Trophoblast cell (in vitro differentiated cells and primary cell): ENCODE data around the gene RAB6B.

ENCODE experiments used
- DNase-seq, 2 donors: peaks; one replicate each; pipeline ENCODE4 v3.0.0-alpha.2; 2016
- H2AFZ ChIP-seq: 2 replicates; pipeline ENCODE4 v1.6.1; 2013; ENCODE audit warnings: low read length, moderate library complexity, mild to moderate bottlenecking; ENCODE audit not compliant: insufficient read depth, poor library complexity
- H2AK5ac ChIP-seq: 2 replicates; pipeline ENCODE4 v1.6.1; 2013; ENCODE audit warnings: mild to moderate bottlenecking, low read length
- H2BK120ac ChIP-seq: 2 replicates; pipeline ENCODE4 v1.6.1; 2013; ENCODE audit warnings: low read length, mild to moderate bottlenecking, moderate library complexity; ENCODE audit not compliant: insufficient read depth, poor library complexity
- H2BK12ac ChIP-seq: 2 replicates; pipeline ENCODE4 v1.6.1; 2013; ENCODE audit warnings: mild to moderate bottlenecking, low read length, moderate library complexity
- H2BK5ac ChIP-seq: 2 replicates; pipeline ENCODE4 v1.6.1; 2013; ENCODE audit warnings: low read length, low read depth, moderate library complexity, mild to moderate bottlenecking; ENCODE audit not compliant: poor library complexity
- H3K14ac ChIP-seq: 2 replicates; pipeline ENCODE4 v1.6.1; 2013; ENCODE audit warnings: mild to moderate bottlenecking, low read length
- H3K18ac ChIP-seq: 2 replicates; pipeline ENCODE4 v1.6.1; 2013; ENCODE audit warnings: mild to moderate bottlenecking, low read length
- H3K23ac ChIP-seq: 2 replicates; pipeline ENCODE4 v1.6.1; 2013; ENCODE audit warnings: low read length
- H3K27ac ChIP-seq: 2 replicates; pipeline ENCODE4 v1.5.1; 2013; ENCODE audit warnings: low read depth, mild to moderate bottlenecking, inconsistent platforms, low read length, moderate library complexity
- H3K27me3 ChIP-seq: 2 replicates; pipeline ENCODE4 v1.6.1; 2013; ENCODE audit warnings: inconsistent platforms, mild to moderate bottlenecking, low read length, moderate library complexity; ENCODE audit not compliant: insufficient read depth
- H3K36me3 ChIP-seq, 2 experiments: 1 replicate in 1 of 2; 2 replicates in 1 of 2; pipeline ENCODE4 v1.6.1; 2013; ENCODE audit warnings: low read length in 2 of 2, mild to moderate bottlenecking in 2 of 2, moderate library complexity in 1 of 2; ENCODE audit not compliant: insufficient read depth in 2 of 2, control insufficient read depth in 1 of 2
- H3K4ac ChIP-seq: 2 replicates; pipeline ENCODE4 v1.6.1; 2013; ENCODE audit warnings: low read depth, mild to moderate bottlenecking, low read length, moderate library complexity
- H3K4me1 ChIP-seq, 2 experiments: 1 replicate in 1 of 2; 2 replicates in 1 of 2; pipeline ENCODE4 v1.6.1; 2013; ENCODE audit warnings: low read length in 2 of 2, mild to moderate bottlenecking in 2 of 2, moderate library complexity in 1 of 2; ENCODE audit not compliant: insufficient read depth in 2 of 2, control insufficient read depth in 1 of 2
- H3K4me2 ChIP-seq: 2 replicates; pipeline ENCODE4 v1.6.1; 2013; ENCODE audit warnings: inconsistent platforms, mild to moderate bottlenecking, low read length, moderate library complexity
- H3K4me3 ChIP-seq: 2 replicates; pipeline ENCODE4 v1.5.1; 2013; ENCODE audit warnings: mild to moderate bottlenecking, low read depth, low read length, inconsistent platforms
- H3K79me1 ChIP-seq: one replicate; pipeline ENCODE4 v1.6.1; 2013; ENCODE audit warnings: low read length
- H3K79me2 ChIP-seq: 2 replicates; pipeline ENCODE4 v1.6.1; 2013; ENCODE audit warnings: low read length, mild to moderate bottlenecking; ENCODE audit not compliant: control insufficient read depth, insufficient read depth, poor library complexity
- H3K9ac ChIP-seq: 2 replicates; pipeline ENCODE4 v1.6.1; 2013; ENCODE audit warnings: mild to moderate bottlenecking, low read length
- H3K9me3 ChIP-seq: 2 replicates; pipeline ENCODE4 v1.6.1; 2013; ENCODE audit warnings: low read depth, mild to moderate bottlenecking, control low read depth, inconsistent platforms, low read length; ENCODE audit not compliant: insufficient read depth
- H4K12ac ChIP-seq: 2 replicates; pipeline ENCODE4 v1.6.1; 2013; ENCODE audit warnings: low read depth, mild to moderate bottlenecking, low read length, moderate library complexity
- H4K8ac ChIP-seq: 2 replicates; pipeline ENCODE4 v1.6.1; 2013; ENCODE audit warnings: low read depth, mild to moderate bottlenecking, low read length, moderate library complexity
- H4K91ac ChIP-seq: one replicate; pipeline ENCODE4 v1.6.1; 2013; ENCODE audit warnings: low read depth, mild to moderate bottlenecking, low read length, moderate library complexity
- WGBS: extraction: QIAGEN DNeasy Blood & Tissue Kit; methylation state at CpG from one replicate; pipeline ENCODE4 v1.1.7; 2013; ENCODE audit warnings: missing lambda C conversion rate; ENCODE audit not compliant: insufficient read length, insufficient coverage; ENCODE audit errors: extremely low coverage; 5-methylcytosine and 5-hydroxymethylcytosine counted together

Gene RAB6B

DNA sequence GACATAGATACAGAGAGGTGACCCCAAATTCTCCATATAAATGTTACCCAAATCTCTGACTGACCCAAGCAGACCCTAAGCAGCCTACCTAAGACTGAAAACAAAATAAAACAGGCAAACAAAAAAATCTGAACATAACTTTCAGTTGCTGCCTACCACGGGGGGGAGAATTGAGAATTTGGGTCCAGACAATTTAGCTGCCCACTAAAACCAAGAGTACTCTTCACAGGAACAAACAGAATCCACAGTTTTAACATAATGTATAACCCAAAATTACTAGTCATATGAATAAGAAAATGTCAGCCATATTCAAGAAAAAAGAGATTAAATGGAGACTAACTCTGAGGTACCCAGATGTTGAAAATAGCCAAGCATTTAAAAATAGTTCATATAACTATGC lies 45.6 kb downstream of the RAB6B start:
- no peak overlapping the region for H2AFZ ChIP-seq
- H2BK120ac ChIP-seq = no peak overlapping the region
- H3K23ac ChIP-seq = no peak overlapping the region
- no peak overlapping the region for H3K18ac ChIP-seq
- H4K12ac ChIP-seq = no peak overlapping the region
- H3K79me2 ChIP-seq = no peaks in the 10 kb centered on the region
- H3K4me3 ChIP-seq = no peak overlapping the region
- H3K27ac ChIP-seq = no peak overlapping the region
- H3K9ac ChIP-seq = no peak overlapping the region
- no peak overlapping the region for H3K14ac ChIP-seq
- H3K9me3 ChIP-seq = no peaks in the 10 kb centered on the region
- no peak overlapping the region for H4K91ac ChIP-seq
- no peak for DNase-seq
- H2AK5ac ChIP-seq = no peak overlapping the region
- WGBS = no CpG with 5 or more reads among the region's 1 CpG
- H3K36me3 ChIP-seq = no peaks in the 10 kb centered on the region
- H4K8ac ChIP-seq = no peak overlapping the region
- H3K4me2 ChIP-seq = no peak overlapping the region
- H3K79me1 ChIP-seq = no peaks in the 10 kb centered on the region
- H3K27me3 ChIP-seq = no peaks in the 10 kb centered on the region
- no peak overlapping the region for H3K4ac ChIP-seq
- peaks cover 0 to 2% of the 10 kb centered on the region in 2 experiments for H3K4me1 ChIP-seq
- H2BK5ac ChIP-seq = no peak overlapping the region
- H2BK12ac ChIP-seq = no peak overlapping the region

DNA sequence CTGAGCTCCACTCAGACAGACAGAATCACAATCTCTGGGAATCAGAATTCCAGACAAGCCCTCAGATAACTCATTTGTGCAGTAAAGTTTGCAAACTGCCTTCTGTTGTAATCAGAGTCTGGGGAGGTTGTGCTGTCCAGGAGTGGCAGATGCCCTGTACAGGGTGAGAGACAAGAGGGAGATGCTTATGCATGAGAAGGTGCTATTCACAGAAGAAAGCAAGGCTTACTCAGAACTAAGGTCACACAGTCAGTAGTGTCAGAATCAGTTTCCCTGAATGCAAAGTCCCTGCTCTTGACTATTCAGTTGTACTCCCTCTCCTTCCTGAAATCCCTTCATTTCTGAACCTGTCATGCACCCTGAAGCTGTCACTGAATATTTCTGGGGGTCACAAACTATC lies 46.3 kb downstream of the RAB6B start:
- Histone ChIP-seq H3K27me3 (no peaks in the 10 kb centered on the region), H4K8ac (no peak overlapping the region), H3K79me1 (no peaks in the 10 kb centered on the region), H3K36me3 (no peaks in the 10 kb centered on the region), H3K9me3 (no peaks in the 10 kb centered on the region), H3K27ac (no peak overlapping the region), H2AK5ac (no peak overlapping the region), H3K23ac (no peak overlapping the region), H2BK120ac (no peak overlapping the region), H3K14ac (no peak overlapping the region), H3K4me2 (no peak overlapping the region), H2BK12ac (no peak overlapping the region), H3K18ac (no peak overlapping the region), H3K79me2 (no peaks in the 10 kb centered on the region), H3K4ac (no peak overlapping the region), H2BK5ac (no peak overlapping the region), H3K4me3 (no peak overlapping the region), H4K12ac (no peak overlapping the region), H3K4me1 (peaks cover 0 to 2% of the 10 kb centered on the region in 2 experiments), H4K91ac (no peak overlapping the region), H2AFZ (no peak overlapping the region), H3K9ac (no peak overlapping the region)
- DNase-seq = no peak

DNA sequence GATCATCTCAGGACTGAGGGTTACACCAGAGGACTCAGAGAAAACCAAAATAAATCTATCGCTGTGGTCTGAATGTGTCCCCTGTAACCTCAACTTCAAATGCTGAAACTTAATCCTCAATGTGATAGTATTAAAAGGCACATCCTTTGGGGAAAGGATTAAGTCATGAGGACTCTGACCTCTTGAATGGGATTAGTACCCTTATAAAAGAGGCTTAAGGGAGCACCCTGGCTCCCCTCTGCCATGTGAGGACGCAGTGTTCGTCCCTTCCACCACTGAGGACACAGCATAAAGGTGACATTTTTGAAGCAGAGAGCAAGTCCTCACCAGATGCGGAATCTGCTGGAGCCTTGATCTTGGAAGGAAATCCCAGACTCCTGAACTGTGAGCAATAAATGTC lies 50.6 kb downstream of the RAB6B start:
- Histone ChIP-seq H3K27ac (no peak overlapping the region), H3K9ac (no peak overlapping the region)
- no CpG with 5 or more reads among the region's 4 CpGs for WGBS

DNA sequence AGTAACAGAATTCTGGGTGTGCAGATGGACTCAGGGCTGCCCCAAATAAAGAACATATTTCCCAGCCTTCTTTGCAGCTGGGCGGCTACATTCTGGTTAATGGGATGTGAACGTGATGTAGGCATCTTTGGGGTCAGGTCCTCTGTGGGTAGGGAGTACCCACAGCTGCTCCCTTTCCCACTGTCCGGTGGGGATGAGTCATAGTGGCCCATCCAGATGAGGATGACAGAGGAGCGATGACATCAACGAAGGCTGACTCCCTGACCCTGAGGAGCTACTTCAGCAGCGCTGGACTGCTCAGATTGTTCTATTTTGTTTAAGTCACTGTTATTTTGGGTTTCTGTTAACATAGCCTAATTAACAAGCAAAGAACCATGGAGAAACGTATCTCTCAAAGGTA lies 52.0 kb downstream of the RAB6B start:
- no peak overlapping the region for H3K4me2 ChIP-seq
- H2AFZ ChIP-seq = no peak overlapping the region
- no peaks in the 10 kb centered on the region for H3K79me1 ChIP-seq
- H3K9ac ChIP-seq = no peak overlapping the region
- H3K18ac ChIP-seq = no peak overlapping the region
- H3K36me3 ChIP-seq = no peaks in the 10 kb centered on the region
- no peaks in the 10 kb centered on the region for H3K27me3 ChIP-seq
- H3K4ac ChIP-seq = no peak overlapping the region
- H3K23ac ChIP-seq = no peak overlapping the region
- no peak overlapping the region for H3K4me3 ChIP-seq
- H3K14ac ChIP-seq = no peak overlapping the region
- peaks cover 3% of the 10 kb centered on the region for H3K9me3 ChIP-seq
- H2AK5ac ChIP-seq = no peak overlapping the region
- no peak overlapping the region for H4K8ac ChIP-seq
- no peak overlapping the region for H3K27ac ChIP-seq
- no CpG with 5 or more reads among the region's 7 CpGs for whole genome bisulfite sequencing
- no peaks in the 10 kb centered on the region for H3K79me2 ChIP-seq
- H2BK12ac ChIP-seq = no peak overlapping the region
- peak in 1 of 2 donors; percentile 18 for DNase-seq
- no peak overlapping the region for H4K12ac ChIP-seq
- H4K91ac ChIP-seq = no peak overlapping the region
- H2BK5ac ChIP-seq = no peak overlapping the region
- H2BK120ac ChIP-seq = no peak overlapping the region
- no peaks in the 10 kb centered on the region for H3K4me1 ChIP-seq

More for the DNA sequence above, 50.6 kb downstream of the RAB6B start:
- Histone ChIP-seq H3K18ac (no peak overlapping the region), H2AFZ (no peak overlapping the region), H3K9me3 (peaks cover 3% of the 10 kb centered on the region), H3K14ac (no peak overlapping the region), H3K79me1 (no peaks in the 10 kb centered on the region), H3K4me3 (no peak overlapping the region), H3K27me3 (no peaks in the 10 kb centered on the region), H2BK120ac (no peak overlapping the region), H3K4me1 (no peaks in the 10 kb centered on the region), H4K8ac (no peak overlapping the region), H3K79me2 (no peaks in the 10 kb centered on the region), H3K4me2 (no peak overlapping the region), H2BK5ac (no peak overlapping the region), H4K91ac (no peak overlapping the region), H3K36me3 (no peaks in the 10 kb centered on the region), H2BK12ac (no peak overlapping the region), H2AK5ac (no peak overlapping the region), H3K23ac (no peak overlapping the region), H3K4ac (no peak overlapping the region), H4K12ac (no peak overlapping the region)
- DNase-seq = no peak
